ENCODE measurements around the gene NUMB.
"Not testable (repeated sequence)": the region's sequence is repeated elsewhere in the genome, so short reads cannot be mapped to it uniquely, and the experiment has no call there.

NUMB gene

DNA sequence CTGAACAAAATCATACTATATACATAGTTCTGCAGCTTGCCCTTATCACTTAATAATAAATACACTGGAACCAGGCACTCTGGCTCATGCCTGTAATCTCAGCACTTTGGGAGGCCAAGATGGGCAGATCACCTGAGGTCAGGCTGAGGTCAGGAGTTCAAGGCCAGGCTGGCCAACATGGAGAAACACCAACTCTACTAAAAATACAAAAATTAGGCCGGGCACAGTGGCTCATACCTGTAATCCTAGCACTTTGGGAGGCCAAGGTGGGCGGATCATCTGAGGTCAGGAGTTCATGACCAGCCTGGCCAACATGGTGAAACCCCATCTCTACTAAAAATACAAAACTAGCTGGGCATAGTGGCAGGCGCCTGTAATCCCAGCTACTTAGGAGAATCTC is 109.3 kb downstream of the NUMB start:
- not testable (repeated sequence) for DNase-seq

DNA sequence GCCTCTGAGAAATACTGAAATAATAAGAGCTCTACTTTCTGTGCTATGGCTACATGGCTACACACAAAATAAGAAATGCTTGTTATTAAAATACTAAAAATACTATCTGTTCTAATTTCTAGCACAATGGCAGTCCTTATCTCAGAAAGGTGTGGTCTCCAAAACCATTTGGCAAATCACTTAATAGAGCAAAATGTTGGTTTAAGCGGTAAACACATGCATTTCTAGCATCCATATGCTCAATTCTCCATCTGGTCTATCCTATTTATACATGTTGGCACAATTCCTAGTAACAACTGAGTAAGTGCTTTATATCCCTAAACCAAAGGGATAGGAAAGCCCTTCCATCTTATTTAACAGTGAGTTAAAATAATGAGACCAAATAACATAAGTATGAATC is 114.0 kb downstream of the NUMB start:
- DNase-seq, result no peak

DNA sequence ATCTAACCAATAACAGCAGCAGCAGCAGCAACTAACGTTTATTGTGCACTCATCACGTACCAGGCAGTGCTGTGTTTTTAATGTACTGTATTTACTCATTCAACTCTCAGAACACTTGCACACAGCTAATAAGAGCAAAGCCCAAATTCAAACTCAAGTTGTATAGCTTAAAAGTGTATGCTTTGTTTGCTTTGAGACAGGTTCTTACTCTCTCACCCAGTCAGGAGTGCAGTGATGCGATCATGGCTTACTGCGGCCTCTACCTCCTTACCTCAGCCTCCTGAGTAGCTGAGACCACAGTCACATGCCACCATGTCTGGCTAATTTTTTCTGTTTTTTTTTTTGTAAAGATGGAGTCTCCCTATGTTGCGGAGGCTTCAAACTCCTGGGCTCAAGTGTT is 115.7 kb downstream of the NUMB start:
- DNase-seq, result no peak

DNA sequence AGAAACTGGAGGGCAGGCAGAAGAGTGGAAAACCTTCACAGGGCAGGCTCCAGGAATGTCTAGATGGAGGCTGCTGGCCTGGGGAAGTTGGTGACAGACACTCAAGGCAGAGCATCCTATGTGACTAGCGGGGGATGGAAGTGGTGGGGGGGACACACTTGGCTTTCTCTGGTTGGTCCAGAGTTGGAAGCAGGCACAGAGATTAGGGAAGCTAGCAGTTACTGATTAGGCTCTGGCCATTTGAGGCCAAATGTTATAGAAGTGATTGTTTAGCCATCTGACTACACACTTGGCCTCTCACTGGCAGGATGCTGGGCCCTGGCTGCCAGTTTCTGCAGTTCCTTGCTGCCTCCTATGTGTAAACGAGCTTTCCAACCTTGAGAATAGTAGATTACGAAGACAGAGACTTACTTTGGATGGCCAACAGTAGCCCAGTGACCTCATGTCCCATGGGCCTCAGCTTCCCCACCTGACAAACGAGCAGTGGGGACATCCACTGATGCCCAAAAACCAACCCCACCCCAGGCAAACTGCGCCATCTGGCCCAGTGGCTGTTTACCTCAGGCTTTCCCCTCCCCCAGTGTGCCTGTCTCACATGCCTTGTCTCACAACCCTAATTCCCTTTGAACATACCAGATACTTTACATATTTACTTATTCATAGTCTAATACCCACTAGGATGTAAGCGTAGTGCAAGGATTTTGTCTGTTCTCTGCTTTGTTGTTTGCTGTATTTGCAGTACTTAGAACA is 118.3 kb downstream of the NUMB start:
- DNase-seq, result no peak

DNA sequence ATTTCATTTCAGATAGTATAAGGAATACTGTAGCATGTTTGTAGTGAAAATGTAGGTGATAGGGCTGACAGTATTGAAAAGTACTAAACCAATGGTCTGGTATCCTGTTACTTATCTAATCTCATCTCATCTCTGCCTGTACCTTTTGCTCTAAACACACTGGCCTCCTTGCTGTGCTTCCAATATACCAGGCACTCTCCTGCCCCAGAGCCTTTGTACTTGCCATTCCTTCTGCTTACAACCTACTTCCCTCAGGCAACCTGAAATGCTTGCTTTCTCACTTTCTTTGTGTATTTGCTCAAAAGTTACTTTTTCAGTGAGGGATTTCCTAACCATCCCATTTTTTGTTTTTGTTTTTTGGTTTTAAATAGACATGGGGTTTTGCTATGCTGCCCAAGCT is 119.1 kb downstream of the NUMB start:
- DNase-seq, result no peak

DNA sequence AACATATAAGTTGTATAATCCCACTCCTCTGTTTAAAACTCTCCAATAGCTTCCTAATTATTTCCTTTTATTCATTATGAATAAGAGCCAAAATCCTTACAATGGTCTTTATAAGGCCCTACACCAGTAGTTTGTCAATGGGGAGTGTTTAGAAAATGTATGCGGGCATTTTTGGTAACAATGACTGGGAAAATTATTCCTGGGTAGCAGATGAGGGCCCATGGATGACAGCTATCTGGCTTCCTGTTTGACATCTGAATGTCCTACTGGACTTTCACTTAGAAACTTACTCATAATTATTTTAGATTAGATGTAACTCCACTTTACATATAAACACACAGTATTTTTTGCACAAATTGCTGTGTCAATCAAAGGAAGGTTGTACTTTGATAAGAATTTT is 119.8 kb downstream of the NUMB start:
- no peak for DNase-seq

DNA sequence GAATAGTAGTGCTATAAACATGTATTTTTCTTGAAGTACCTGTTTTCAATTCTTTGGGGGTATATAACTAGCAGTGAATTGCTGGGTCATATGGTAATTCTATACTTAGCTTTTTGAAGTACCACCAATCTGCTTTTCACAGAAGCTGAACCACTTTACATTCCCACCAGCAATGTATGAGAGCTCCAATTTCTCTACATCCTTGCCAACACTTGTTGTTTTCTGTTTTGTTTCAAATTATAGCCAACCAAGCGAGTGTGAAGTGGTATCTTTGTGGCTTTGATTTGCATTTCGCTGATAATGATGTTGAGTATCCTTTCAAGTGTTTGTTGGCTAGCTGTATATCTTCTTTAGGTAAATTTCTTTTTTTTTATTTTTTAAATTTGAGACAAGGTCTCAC is 125.3 kb downstream of the NUMB start:
- DNase-seq, result no peak

DNA sequence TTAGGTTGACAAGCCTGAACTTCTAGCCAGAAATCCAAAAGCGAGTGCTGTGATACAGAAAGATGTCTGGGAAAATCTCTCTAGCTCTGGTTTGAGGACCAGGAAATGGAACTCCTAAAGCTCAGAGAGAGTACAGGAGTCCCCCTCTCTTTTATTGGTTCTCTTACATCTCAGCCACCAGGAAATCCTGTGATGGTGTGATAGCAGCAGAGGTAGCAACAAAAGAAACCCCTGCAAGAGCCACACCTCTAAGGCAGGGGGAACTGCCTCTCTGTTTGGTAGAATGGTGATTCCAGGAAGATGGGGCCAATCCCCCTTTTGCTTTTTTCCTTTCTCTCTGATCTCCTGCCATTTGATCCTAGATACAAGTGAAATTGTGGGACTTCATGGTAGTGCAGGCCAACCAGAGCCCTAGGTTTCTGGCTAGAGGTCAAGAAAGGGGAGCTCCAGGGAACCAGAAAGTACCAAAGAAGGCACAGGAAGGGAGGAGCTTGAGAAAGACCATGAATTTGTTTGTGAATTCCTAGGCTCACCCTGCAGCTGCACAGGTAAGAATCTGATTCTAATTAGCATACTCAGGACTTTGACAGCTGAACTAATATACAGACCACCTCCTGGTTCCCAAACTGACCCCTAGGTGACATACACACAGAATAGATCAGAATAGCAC is 132.6 kb downstream of the NUMB start:
- no peak for DNase-seq

DNA sequence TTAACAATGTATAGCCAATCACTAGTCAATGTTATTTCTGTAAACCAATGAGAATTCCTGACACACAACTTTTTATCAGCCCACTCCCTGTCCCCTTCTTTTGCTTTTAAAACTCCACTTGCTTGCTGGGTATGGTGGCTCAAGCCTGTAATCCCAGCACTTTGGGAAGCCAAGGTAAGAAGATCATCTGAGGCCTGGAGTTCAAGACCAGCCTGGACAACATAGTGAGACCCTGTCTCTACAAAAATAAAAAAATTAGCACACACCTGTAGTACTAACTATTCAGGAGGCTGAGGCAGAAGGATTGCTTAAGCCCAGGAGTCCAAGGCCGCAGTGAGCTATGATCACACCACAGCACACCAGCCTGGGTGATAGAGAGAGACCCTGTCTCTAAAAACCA is 133.3 kb downstream of the NUMB start:
- DNase-seq, result no peak

DNA sequence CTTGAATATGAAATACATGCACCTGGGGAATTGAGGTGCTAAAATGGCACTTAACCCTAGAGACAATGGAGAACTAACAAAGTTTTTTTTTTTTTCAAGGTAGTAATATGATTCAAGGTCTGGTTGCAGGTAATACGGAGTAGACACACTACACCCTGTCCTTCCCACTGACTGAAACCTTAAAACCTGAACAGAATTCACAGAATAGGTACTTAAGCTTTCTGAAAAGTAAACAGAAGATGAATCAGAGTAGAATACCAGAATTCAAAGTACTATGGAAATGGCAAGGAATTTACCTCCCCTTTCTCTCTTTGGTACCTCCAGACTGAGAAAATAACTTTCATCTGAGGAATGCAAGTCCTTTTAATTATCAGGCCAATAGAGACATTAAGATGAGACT is 133.8 kb downstream of the NUMB start:
- DNase-seq, result no peak

DNA sequence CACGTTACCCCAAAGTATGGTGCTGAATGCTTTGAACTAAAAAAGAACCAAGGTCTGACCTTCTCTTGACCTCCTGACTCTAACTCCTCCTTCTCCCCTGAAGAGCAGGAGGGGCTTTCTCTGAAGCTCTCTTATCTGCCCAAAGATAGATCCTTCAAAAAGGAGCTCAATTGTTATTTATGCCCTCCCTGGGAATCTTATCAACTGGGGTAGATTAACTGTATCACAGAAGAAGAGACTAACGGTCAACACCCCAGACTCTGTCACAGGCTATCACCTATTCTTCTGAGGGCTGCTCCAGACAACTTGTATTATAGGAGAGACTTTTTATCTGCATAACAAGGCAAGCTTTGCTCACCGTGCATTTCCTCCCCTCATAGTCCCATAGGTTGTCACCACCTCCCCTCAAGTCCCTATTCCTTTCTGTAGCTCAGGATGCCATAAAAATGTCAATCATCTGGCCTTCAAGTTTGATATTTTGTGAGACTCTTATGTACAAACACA is 134.4 kb downstream of the NUMB start:
- no peak for DNase-seq

DNA sequence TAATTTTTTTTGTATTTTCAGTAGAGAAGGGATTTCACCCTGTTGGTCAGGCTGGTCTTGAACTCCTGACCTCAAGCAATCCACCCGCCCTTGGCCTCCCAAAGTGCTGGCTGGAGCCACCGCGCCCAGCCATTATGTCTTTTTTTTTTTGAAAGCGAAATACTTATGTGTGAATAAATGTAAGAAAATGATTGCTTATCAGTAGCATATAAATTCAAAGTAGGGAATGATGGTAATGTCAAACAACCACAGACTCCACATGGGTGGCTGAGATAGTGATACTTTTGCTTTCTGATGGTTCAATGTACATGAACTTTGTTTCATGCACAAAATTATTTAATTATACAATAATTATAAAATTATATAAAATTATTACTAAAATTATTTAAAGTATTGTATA is 145.2 kb downstream of the NUMB start:
- DNase-seq, result no peak

DNA sequence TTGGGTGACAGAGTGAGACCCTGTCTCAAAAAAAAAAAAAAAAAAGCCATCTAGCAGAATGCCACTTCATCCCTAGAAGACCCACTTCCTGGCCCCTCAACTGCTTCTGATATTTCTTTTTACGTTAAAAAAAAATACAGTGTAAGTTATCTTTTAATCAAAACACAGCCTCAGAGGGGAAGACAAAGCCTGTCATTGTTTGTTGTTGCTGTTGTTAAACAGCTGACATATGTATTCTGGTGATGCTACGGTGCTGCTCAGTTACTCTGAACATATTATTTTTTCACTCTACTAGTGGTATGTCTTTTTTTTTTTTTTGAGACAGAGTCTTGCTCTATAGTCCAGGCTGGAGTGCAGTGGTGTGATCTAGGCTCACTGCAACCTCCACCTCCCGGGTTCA is 145.7 kb downstream of the NUMB start:
- no peak for DNase-seq

DNA sequence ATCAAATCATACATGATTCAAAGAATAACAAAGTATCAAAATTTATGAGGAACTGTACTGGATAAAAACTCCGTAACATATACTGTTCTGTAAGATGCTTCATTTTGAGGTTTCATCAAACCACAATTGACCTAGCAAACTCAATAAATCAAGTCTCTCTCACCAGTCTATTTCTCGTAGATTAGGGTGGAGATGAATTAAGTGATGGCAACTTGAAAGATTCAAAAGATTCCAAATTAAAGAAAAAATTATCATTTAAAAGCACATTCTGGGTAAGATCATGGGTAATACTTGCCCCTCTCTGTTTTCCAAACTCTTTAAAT is 146.7 kb downstream of the NUMB start:
- no peak for DNase-seq

DNA sequence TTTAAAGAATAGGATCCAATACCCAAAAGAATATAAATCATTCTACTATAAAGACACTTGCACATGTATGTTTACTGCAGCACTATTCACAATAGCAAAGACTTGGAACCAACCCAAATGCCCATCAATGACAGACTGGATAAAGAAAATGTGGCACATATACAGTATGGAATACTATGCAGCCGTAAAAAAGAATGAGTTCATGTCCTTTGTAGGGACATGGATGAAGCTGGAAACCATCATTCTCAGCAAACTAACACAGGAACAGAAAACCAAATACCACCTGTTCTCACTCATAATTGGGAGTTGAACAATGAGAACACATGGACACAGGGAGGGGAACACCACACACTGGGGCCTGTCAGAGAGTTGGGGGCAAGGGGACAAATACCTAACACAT is 149.1 kb downstream of the NUMB start:
- DNase-seq, result not testable (repeated sequence)

DNA sequence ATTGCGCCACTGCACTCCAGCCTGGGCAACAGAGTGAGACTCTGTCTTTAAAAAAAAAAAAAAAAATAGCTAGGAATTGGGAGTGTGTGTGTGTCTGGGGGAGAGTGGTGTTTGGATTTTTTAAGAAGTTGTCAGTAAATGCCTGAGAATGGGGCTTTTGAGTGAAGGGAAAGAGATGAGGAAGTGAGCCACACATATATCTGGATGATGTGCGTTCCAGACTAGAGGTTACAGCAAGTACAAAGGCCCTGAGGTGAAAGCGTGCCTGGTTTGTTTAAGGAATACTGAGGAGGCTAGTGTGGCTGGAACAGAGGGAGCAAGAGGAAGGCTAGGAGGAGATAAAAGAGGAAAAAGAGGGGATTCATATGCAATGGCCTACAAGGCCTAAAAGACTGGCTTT is 151.1 kb downstream of the NUMB start:
- no peak for DNase-seq

DNA sequence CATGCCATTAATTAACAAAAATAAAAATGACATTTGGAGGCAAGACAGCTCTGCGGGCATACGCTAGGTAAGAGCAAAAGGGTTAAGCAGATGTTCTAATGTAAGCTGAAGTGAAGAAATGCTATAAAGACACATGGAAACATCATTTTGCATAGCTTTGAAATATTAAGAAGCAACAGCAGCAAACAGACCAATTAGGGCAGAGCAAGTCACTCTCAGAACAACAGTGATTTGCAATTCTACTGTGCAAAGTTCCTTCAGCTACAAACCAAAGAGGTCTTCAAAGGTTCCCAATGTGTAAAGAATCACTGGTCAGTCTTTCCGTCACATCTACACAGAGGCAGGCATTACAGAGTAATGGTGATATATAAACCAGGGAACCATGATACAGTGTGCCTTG is 152.8 kb downstream of the NUMB start:
- no peak for DNase-seq

DNA sequence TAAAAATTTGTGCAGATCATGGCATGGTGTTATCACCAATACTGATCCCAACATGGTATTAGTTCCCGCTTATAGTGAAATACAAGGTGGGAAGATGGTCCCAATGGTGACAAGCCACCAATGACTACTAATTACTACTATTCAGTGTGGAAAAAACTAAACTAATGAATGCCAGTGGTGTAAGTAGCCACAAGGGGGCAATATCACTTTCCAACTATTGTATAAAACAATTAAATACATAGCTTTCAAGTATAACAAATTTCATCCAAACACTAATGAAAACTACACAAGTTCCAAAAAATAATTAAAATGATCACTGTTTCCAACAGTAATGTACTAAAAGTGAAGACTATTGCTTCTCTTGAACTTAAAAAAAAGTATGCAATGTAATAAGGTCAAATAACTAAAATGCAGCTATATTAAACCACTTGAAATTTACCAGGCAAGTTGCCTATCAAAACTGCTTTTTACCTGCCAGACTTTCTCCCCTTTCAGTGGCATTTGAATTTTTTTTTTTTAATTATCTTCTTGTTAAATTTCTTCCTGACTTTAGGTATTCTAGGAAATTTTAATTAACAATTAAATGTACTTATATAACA is 163.0 kb downstream of the NUMB start:
- DNase-seq, result no peak

DNA sequence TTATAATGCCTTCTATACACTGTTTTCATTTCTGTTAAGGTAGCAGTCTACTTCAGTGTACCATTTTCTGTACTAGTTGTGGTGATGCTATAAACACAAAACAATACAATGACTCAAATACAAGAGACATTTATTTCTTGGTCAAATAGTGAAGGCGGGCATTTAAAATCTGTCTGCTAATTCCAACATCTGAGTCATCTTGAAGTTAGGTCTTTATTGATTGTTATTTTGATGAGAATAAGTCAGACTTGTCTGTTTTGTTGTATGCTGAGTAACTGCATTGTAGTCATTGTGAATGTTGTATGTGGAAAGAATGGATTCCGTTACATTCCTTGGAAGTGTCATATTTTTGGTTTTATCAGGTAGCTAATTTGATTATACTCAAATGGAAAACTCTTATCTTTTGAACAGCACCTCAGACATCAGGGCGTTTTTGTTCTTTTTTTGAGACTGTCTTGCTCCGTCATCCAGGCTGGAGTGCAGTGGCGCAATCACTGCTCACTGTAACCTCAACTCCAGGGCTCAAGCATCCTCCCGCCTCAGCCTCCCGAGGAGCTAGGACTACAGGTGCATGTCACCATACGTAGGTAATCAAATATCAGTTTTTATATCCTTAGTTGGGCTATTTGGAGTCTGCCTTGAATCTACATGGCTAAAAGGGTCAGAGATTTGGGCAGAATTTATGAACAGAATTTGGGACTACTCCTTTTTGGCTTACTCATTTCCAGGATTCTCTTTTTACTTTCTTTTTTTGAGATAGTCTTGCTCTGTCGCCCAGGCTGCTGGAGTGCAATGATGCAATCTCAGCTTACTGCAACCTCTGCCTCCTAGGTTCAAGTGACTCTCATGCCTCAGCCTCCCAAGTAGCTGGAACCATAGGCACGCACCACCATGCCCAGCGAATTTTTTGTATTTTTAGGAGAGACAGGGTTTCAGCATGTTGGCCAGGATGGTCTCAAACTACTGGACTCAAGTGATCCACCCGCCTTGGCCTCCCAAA is 164.3 kb downstream of the NUMB start:
- DNase-seq, result no peak

DNA sequence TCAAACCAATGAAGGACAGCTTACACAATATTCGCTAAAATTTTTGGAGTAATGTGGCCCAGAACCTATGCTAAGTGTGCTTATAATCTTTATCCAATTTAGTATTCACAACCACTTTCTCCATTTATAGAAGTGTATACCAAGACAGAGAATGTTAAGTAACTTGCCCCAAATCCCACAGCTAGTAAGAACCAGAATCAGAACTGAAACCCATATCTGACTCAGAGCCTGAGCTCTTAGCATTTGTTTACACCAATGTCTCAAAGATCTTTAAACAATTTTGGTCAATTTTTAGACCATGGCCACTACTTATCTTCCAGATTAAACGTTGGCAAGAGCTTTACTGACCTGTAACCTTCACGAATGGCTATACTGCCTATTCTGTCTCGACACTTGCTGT is 168.1 kb downstream of the NUMB start:
- DNase-seq, result no peak

DNA sequence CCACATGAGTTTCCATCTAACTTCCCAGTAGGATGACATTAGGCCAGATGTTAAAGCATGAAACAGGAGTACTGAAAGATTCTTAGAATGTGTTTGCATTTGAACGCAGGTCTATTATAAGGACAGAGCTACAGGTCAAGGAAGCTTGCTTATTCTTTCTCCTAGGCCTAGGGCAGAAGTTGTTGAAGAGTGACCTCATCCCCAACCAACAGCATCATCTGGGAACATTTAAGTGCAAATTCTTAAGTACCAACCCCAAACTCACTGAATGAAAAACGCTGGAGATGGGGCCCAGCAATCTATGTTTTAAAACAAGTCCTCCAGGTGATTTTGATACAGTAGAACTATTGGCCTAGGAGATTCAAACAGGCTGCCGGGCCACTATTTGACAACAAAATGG is 168.6 kb downstream of the NUMB start:
- DNase-seq, result no peak

DNA sequence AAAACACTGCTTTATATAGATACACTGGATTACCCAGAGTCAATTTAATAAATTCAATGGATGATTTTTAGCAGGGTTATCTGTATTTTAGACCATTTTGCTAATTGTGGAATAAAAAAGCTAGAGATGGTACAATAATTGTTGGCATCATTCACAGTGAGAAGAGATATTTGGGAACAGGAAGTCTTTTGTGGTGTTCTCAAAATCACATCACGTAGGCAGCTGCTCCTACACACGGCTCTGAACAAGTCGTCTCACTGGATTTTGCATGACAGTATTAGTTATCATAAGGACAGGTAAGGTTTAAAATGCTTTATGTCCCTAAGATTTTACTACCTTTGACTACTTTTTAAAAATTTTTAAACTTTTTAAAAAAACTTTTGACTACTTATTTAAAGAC is 169.0 kb downstream of the NUMB start:
- no peak for DNase-seq

DNA sequence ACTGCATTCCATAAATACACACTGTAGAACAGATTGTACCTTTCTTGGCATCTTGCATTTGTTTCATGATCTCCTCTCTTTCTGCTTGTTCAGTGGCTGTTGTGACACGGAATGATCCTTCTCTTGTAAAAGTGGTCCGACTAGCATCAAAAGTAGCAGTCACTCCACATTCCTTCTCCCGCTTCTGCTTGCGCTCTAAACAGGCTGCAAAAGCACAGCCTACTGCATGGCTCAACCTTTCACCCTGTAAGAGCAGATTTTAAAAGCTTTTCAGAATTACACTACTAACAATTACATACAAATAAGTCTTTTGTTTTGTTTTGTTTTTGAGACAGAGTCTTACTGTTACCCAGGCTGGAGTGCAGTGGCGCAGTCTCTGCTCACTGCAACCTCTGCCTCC is 171.3 kb downstream of the NUMB start:
- DNase-seq, result no peak

Data from right forelimb (tissue), 1 donor.